Middle frontal gyrus (tissue), 1 donor: ENCODE data around the gene KAZN.

ENCODE experiments used
- DNase-seq: peaks from one replicate; pipeline ENCODE4 v3.0.0-alpha.2; 2015; ENCODE audit warnings: low spot score; ENCODE audit errors: extremely low spot score

The KAZN gene

DNA sequence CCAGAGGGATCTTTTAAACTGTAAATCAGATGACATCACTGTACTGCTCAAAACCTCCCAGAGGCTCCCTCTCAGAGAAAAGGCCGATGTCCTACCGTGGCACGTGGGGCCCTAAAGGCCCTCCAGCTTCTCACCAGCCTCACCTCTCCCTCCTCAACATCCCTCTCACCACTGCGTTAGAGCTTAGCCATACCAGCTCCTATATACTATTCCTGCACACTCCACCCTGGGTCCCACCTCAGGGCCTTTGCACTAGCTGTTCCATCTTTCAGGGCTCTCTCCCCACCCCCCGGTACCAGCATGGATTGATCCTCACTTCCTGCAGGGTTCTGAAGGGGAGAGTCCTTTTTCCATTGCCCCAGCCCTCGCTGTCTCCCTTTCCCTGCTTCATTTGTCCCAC is 111.8 kb downstream of the KAZN start:
- DNase-seq, result no peak

DNA sequence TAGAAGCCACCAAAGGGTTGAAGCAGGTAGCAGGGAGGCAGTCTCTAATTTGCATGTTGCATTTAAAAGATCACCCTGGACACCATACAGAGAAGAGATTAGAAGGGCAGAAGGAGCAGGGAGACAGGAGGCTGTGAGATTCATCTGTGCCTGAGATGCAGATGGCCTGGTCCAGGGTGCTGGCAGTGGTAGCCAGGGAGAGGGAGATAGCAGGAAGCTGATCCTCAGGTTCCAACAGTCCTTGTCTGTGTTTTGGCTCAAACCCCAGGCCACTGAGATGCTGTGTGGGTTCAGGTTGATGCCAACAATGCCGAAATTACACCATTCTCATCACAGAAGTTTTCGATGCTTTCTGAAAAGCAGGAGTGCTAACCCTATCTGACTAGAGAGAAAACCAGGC is 113.7 kb downstream of the KAZN start:
- no peak for DNase-seq

DNA sequence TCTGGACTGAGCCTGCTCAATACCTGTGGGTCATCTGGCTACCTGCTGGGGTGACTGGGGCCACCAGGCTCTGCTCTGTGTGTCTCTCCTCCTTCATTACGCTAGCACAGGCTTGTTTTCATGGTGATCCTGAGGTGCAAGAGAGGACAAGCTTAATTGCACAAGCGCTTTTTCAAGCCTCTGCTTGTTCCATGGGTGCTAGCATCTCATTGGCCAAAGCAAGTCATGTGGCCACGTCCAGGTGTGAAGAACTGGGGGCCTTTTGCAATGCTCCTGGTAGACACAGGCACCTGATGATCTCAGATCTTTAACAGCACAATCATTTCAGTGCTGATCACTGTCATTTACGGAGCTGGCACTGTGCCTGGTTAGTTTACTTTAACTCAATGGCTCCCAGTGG is 114.6 kb downstream of the KAZN start:
- DNase-seq, result no peak

DNA sequence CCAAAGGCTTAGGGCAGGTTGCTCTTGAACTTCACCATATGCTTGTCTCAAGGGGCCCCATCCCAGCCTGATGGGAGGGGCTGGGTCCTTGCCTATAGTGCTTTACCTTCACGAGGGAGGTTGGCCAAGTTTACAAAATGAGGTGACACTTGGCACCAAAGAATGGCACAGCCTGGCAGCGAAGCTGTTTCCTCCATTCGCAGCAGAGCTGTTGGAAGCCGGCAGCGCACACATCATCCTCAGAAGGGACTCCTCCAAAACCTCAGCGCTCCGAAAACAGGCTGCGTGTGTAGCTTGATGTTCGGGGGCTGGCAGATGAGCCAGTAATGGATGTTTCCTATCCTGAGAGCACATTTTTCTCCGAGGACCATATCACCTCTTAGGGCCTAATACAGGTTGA is 116.8 kb downstream of the KAZN start:
- DNase-seq, result no peak

DNA sequence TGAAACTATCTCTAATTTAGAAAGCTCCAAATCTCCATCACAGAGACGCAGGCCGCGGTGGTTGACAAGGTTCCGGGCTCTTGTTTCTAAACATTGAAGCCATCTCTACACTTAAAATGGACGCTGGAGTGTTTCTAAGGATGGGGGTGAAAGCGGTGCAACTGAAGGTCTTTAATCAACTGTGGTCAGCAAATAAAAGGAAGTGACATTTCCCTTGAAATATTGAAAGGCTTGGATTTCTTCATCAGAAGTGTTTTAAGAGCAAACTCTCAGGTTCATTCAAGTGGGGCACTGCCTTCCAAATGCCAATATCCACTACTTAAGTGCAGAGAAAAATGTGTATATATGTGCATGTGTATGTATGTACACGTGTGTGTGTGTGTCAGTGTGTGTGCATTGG is 117.3 kb downstream of the KAZN start:
- no peak for DNase-seq

- no peak for DNase-seq
Measured at GRCh38 chr1:14716474-14716873, 118.0 kb downstream of the KAZN start.

DNA sequence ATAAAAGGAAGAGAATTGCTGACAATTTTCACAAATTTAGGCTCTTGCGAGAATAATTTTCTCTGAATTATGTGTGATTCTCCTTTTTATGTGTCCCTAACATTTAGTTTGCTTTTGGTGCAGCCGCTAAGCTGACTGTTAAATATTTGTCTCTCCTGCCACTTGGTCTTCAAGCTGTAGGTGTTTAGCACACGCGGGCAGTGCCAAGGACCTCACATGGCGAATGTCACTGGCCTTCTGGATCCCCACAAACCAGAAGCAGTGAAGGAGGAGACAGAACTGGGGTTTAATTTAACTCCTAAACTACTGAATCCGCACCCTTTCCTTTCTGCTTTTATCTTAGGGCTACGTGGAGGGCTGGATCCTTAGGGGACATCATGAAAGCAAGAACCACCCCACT is 120.0 kb downstream of the KAZN start:
- no peak for DNase-seq

DNA sequence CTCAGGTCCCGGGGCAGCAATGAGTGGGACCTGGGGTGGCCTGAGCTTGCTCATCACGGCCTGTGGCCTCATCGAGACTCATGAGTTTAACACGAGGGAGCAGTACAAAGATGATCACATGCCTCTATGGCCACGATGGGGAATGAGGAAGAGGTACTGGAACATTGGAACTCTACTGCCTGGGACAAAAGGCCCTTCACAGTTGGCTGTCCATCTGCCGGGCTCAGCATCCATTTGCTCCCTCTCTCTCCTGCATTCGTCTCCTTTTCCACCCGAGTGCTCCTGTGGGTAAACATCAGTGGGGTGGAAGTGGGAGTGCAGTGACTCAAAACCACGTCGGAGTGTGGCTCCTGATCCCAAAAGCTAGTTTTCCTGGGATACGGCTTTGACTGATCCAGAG is 124.9 kb downstream of the KAZN start:
- no peak for DNase-seq

DNA sequence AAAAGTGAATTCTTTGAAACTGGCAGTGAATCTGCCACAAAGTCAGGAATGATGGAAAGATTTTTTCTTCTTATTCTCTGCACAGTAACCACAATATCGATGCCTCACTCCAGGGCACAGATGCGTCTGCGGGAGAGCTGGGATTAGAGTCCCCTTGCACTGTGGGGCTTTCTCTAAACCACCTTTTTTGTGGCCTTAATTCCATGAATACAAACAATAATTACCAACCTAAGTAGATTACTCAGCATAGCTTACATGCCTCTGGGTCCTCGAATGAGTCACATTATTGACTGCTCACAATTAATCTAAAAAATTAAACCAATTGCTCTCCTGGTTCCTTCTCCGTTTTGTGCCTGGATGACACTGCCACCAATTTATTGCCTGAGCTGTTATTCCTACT is 125.8 kb downstream of the KAZN start:
- DNase-seq, result no peak

GRCh38 chr1:14724678-14725077 is 126.2 kb downstream of the KAZN start:
- no peak for DNase-seq

- no peak for DNase-seq
Measured at GRCh38 chr1:14725238-14725637, 126.8 kb downstream of the KAZN start.

DNA sequence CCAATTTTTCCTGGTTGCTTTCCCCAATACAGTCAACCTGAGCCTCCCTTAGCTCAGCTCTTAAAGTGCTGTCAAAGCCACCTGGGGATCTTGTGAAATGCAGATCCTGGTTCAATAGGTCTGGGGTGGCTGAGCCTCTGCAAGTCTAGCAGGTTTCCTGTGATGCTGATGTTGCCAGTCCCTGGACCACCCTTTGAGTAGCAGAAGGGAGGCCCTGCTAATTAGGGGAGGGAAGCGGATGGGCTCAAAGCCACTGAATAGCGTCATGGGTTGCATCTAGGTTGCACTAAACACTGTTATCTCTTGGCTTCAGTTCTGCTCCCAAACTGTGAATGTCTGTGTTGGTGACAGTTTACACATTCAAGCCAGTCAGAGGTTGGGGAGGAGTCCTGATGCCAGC is 127.2 kb downstream of the KAZN start:
- no peak for DNase-seq

DNA sequence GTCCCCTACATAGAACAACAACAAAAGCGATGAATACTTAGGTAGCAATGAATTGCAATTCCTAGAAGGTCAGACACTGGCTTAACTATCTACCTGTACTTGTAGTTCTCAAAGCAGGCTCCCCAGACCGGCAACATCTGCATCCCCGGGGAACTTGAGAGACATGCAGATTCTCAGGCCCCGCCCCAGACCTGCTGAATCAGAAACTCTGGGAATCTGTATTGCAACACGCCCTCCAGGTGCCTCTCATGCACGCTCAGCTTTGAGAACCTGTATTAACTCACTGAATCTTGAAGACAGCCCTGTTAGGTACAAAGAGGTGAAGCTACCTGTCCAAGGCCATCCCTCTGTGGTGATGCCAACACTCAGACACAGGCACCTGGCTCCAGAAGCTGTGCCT is 128.1 kb downstream of the KAZN start:
- DNase-seq, result no peak

- no peak for DNase-seq
Measured at GRCh38 chr1:14728516-14728915, 130.0 kb downstream of the KAZN start.

- no peak for DNase-seq
Measured at GRCh38 chr1:14732728-14733047, 134.2 kb downstream of the KAZN start.

DNA sequence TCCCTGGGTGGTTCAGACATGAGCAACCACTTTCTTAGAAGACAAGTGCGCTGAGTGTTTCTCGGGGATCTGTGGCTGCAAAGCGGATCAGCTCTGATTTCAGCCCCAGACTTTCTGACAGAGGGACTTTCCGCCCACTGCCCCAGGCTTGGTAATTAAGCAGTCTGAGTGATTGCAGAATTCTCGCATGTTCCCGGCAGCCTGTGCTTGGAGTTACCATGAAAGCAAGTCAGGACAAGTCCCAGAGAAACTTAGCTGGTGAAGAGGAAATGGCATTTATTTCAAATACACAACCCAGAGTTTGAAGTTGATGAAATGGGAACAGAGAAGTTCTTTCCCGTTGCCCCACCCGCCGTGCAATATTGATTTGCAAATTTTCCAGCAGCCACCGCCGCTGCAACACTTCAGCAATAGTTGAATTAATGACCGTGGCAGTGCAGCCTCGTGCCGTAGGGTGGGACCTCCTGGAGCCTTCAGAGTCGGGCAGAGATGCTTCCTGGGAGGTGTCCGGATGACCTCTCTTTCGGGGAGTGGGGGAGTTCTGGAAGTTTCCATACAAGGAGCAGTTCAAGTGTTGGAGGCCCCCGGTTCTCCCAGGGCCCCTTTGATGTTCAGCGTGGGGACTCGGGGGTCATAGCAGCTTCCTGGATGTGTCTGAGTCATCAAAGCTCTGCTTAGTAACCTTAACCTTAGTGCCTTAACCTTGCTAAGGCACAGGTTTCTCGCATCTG is 134.7 kb downstream of the KAZN start:
- DNase-seq, result no peak

DNA sequence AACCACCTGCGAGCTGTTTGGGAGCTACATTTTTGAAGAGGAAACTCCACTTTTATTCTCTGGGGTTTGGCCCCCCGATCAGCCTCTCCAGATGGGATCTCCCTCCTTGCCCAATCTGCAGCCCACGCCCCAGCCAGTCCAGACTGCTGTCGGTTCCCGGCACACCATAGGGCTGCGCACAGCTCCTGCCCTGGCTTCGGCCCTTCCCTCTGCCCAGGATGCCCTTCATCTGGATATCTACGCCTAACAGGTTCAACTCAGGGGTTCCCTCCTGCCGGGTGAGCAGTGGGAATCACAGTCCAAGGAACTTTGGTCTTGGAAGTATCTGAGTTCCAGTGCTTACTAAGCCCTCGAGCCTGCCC is 135.3 kb downstream of the KAZN start:
- DNase-seq, result no peak

GRCh38 chr1:14735841-14736240 is 137.4 kb downstream of the KAZN start:
- DNase-seq, result no peak

GRCh38 chr1:14737561-14738094 is 139.1 kb downstream of the KAZN start:
- DNase-seq, result no peak

GRCh38 chr1:14738235-14738634 is 139.8 kb downstream of the KAZN start:
- DNase-seq, result no peak

DNA sequence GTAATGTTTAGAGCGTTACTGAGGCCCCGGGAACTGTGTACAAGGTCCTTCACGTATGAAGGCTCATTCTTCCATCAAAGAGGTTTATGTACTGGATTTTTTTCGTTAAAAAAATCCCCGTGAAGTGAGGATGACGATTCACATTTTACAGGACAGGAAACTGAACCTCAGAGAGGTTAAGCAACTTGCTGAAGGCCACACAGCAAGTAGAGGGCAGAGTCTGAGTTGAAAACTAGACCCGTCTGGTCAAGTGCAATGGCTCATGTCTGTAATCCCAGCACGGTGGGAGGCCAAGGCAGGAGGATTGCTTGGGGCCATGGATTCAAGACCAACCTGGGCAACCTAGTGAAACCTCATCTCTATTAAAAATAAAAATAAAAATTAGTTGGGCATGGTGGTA is 140.2 kb downstream of the KAZN start:
- DNase-seq, result no peak

DNA sequence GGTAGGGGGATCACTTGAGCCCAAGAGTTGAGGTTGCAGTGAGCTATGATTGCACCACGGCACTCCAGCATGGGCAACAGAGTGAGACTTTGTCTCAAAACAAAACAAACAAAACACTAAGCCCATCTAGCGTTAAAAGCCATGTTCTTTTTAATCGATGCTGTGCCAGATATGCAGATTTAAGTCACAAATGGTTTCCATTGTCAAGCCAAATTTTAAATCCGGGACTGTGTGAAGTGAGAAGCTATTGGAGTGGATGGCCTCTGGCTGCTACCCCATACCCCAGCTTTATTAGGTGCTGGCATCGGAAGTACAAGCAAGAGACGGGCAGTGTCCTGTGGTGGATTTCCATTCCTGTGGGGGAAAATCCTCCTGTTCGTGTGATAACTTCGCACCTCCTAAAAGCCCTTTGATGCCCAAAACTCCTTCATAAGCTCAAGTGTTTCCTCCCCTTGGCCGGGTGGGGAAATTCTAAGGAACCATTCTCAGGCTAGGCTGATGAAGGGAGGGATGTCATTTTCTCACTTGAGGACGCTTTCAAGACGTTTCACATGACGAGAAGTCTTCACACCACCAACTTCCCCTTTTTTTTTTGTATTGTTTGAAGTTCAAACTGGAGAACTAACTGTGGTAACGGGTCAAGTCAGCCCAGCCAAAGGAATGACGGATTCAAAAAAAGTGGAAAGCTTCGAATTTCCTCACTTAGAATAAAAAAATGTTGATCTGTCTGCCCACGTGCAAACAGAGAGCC is 140.8 kb downstream of the KAZN start:
- DNase-seq, result no peak

DNA sequence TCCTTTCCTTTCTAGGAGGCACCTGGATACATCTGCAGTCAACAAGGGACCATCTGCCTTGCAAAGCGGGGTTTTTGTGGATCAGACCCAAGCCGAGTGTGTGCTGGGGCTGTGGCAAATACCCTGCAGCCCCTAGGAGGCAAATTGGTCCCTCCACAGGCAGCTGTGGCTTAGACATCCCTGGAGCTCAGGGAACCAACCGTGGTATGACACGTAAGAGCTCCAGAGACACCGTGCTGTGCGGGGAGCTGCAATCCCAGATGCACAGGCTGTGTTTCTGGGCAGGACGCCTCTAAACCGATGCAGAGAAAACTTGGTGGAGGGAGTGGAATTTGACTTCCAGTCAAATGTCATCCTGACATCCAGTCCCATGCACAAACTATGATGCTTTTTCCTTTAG is 141.5 kb downstream of the KAZN start:
- no peak for DNase-seq
